OCI-LY1 (cell line): Measurements from ENCODE around the gene CA12.

Experiments used
- H2AFZ ChIP-seq: fragments of 200-600 bp; sonication (generic), shearing (Covaris generic); 2 replicates; pipeline ENCODE4 v1.6.0; 2014; ENCODE audit warnings: antibody characterized with exemption, mild to moderate bottlenecking, low read length
- H3F3A ChIP-seq: fragments of 200-600 bp; sonication (generic), shearing (Covaris generic); 2 replicates; pipeline ENCODE4 v1.6.0; 2014; ENCODE audit warnings: mild to moderate bottlenecking, antibody characterized with exemption, low read length, moderate library complexity; ENCODE audit not compliant: insufficient read depth
- H3K27ac ChIP-seq: fragments of 200-600 bp; sonication (generic); 2 replicates; pipeline ENCODE4 v1.5.1; 2014; ENCODE audit warnings: low read length, mixed run types, mild to moderate bottlenecking, low read depth; ENCODE audit not compliant: poor library complexity, severe bottlenecking
- H3K27me3 ChIP-seq: fragments of 200-600 bp; sonication (generic); 2 replicates; pipeline ENCODE4 v1.6.0; 2014; ENCODE audit warnings: antibody characterized with exemption, mild to moderate bottlenecking, low read length, moderate library complexity; ENCODE audit not compliant: insufficient read depth
- H3K36me3 ChIP-seq: fragments of 200-600 bp; sonication (generic); 2 replicates; pipeline ENCODE4 v1.6.1; 2014; ENCODE audit warnings: mild to moderate bottlenecking, antibody characterized with exemption, low read length, moderate library complexity, mixed read lengths; ENCODE audit not compliant: insufficient read depth
- H3K4me1 ChIP-seq: fragments of 200-600 bp; sonication (generic); 2 replicates; pipeline ENCODE4 v1.5.1; 2014; ENCODE audit warnings: mild to moderate bottlenecking, low read length, moderate library complexity; ENCODE audit not compliant: insufficient read depth, severe bottlenecking
- H3K4me2 ChIP-seq: fragments of 200-600 bp; sonication (generic), shearing (Covaris generic); 2 replicates; pipeline ENCODE4 v1.6.1; 2014; ENCODE audit warnings: low read length
- H3K4me3 ChIP-seq: fragments of 200-600 bp; sonication (generic); 2 replicates; pipeline ENCODE4 v1.5.1; 2014; ENCODE audit warnings: low read length, low read depth, mild to moderate bottlenecking, mixed read lengths; ENCODE audit not compliant: poor library complexity, severe bottlenecking
- H3K79me2 ChIP-seq: fragments of 200-600 bp; shearing (Covaris generic); 2 replicates; pipeline ENCODE4 v1.6.1; 2016; ENCODE audit warnings: mixed run types, low read length, mixed read lengths; ENCODE audit not compliant: insufficient read depth
- H3K9ac ChIP-seq: fragments of 200-600 bp; sonication (generic), shearing (Covaris generic); 2 replicates; pipeline ENCODE4 v1.6.1; 2014; ENCODE audit warnings: mild to moderate bottlenecking, low read length, mixed read lengths
- H3K9me2 ChIP-seq: fragments of 200-600 bp; sonication (generic), shearing (Covaris generic); 2 replicates; pipeline ENCODE4 v1.6.1; 2014; ENCODE audit warnings: low read depth, mild to moderate bottlenecking, low read length, mixed read lengths
- H3K9me3 ChIP-seq: fragments of 200-600 bp; shearing (Covaris generic); 2 replicates; pipeline ENCODE4 v1.6.1; 2014; ENCODE audit warnings: low read length, mixed read lengths
- H4K20me1 ChIP-seq: fragments of 200-600 bp; sonication (generic), shearing (Covaris generic); 2 replicates; pipeline ENCODE4 v1.6.0; 2016; ENCODE audit warnings: mild to moderate bottlenecking, low read length; ENCODE audit not compliant: insufficient read depth
- EZH2 ChIP-seq: fragments of 200-600 bp; sonication (generic), shearing (Covaris generic); IDR thresholded peaks from 2 replicates; pipeline ENCODE4 v1.8.0; 2017; ENCODE audit warnings: borderline replicate concordance, mixed run types, mild to moderate bottlenecking, antibody characterized with exemption, low read length, moderate library complexity, mixed read lengths
- TF ChIP-seq, protein P1 (sequence below): fragments of 200-600 bp; sonication (generic), shearing (Covaris generic); IDR thresholded peaks from 2 replicates; pipeline ENCODE4 v1.5.1; 2017; ENCODE audit warnings: mild to moderate bottlenecking, antibody characterized with exemption, low read length, moderate library complexity, mixed read lengths

The CA12 gene

DNA sequence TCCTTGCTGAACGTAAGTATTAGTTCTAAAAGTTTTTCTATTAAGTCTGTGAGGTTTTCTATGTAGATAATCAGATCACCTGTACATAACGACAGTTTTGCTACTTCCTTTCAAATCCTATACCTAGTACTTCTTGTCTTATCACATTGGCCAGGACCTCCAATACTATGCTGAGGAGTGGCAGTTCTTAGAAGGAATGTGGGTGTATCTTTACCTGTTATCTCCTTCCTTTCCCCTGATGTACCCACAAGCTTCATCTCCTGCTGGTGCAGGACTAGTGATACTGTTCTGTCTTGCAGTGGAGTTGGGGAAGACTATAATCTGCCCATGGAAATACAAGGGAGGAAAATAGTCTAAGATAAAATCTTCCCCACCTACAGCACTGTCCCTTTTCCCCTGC, 16.8 kb upstream of the CA12 start:
- Histone ChIP-seq H3F3A (no peaks in the 10 kb centered on the region), H4K20me1 (no peaks in the 10 kb centered on the region), H3K4me2 (no peak overlapping the region), H3K27ac (no peak overlapping the region), H3K79me2 (no peaks in the 10 kb centered on the region), H3K9me2 (no peaks in the 10 kb centered on the region), H3K9me3 (no peaks in the 10 kb centered on the region), H3K4me1 (peaks cover 5% of the 10 kb centered on the region), H3K36me3 (no peaks in the 10 kb centered on the region), H3K9ac (no peak overlapping the region), H3K4me3 (no peak overlapping the region), H3K27me3 (no peaks in the 10 kb centered on the region; the same call in 1 of the 2 replicates), H2AFZ (no peak overlapping the region)
- TF ChIP-seq EZH2 = no peak
- TF ChIP-seq, protein P1, sequence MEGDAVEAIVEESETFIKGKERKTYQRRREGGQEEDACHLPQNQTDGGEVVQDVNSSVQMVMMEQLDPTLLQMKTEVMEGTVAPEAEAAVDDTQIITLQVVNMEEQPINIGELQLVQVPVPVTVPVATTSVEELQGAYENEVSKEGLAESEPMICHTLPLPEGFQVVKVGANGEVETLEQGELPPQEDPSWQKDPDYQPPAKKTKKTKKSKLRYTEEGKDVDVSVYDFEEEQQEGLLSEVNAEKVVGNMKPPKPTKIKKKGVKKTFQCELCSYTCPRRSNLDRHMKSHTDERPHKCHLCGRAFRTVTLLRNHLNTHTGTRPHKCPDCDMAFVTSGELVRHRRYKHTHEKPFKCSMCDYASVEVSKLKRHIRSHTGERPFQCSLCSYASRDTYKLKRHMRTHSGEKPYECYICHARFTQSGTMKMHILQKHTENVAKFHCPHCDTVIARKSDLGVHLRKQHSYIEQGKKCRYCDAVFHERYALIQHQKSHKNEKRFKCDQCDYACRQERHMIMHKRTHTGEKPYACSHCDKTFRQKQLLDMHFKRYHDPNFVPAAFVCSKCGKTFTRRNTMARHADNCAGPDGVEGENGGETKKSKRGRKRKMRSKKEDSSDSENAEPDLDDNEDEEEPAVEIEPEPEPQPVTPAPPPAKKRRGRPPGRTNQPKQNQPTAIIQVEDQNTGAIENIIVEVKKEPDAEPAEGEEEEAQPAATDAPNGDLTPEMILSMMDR = no peak

DNA sequence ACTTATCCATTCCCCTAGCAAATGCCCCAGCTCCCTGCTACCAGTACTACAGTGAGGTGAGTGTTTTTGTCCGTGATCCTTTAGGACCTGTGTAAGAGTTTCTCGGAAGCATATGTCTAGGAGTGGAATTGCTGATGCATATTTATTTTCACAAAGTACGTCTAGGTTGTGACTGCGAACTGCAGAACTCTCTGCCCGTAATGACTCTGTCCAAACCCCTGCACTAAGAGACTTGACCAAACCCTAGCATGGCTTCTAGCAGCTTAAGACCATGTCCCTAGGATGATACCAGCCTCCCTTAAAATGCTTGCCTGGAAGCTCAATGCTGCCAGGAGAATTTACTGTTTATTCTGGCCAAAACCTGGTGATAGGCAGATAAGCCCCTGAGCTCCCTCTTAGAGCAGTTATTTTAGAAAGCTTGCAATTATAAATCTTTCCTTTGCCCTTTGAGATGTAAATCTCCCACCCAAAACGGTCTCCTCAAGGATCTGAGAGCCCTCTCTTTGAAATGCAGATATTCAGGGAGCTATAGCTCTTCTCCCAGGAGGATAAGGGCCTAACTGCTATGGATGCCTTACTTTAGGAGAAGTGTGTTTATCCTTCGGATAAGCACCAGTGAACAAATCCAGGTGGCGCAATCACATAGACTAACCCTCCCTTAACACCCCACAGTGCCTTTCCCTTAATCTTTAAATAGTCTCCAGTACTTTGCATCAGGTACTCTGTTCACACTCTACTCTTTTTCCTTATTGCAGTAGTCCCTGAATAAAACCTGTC, 14.7 kb upstream of the CA12 start:
- H3F3A ChIP-seq = no peaks in the 10 kb centered on the region
- TF ChIP-seq, protein P1 = no peak
- no peak for TF ChIP-seq EZH2
- no peaks in the 10 kb centered on the region for H3K36me3 ChIP-seq
- no peaks in the 10 kb centered on the region for H3K4me1 ChIP-seq
- H3K79me2 ChIP-seq = no peaks in the 10 kb centered on the region
- H3K4me3 ChIP-seq = no peak overlapping the region
- no peaks in the 10 kb centered on the region for H3K9me2 ChIP-seq
- no peaks in the 10 kb centered on the region; the same call in 1 of the 2 replicates for H3K27me3 ChIP-seq
- H3K9ac ChIP-seq = no peak overlapping the region
- no peaks in the 10 kb centered on the region for H3K9me3 ChIP-seq
- H3K4me2 ChIP-seq = no peak overlapping the region
- no peak overlapping the region for H2AFZ ChIP-seq
- no peaks in the 10 kb centered on the region for H4K20me1 ChIP-seq
- no peak overlapping the region for H3K27ac ChIP-seq

DNA sequence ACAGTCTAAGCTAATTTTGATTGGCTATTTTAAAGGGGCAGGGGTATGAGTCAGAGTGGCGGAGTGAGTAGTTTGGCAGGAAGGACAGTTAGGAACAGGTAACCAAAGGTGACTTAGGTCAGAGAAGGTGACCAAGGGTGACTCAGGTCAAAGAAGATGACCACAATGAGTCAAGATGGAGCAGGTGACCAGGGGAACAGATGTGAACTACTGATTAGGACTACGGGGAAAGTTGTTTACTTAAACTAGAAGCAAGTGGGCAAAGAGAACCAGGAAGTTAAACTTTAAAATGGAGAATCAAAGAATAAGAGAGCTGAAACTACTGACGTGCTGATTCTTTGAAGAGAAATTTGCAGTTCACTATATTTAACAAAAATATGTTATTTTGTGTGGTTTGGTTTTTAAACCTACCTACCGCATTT, 14.1 kb upstream of the CA12 start:
- Histone ChIP-seq H3K9me2 (no peaks in the 10 kb centered on the region), H3K9me3 (no peaks in the 10 kb centered on the region), H3K4me3 (no peak overlapping the region), H3K4me2 (no peak overlapping the region), H3K36me3 (no peaks in the 10 kb centered on the region), H3F3A (no peaks in the 10 kb centered on the region), H3K79me2 (no peaks in the 10 kb centered on the region), H4K20me1 (no peaks in the 10 kb centered on the region), H3K27me3 (no peaks in the 10 kb centered on the region; the same call in 1 of the 2 replicates), H3K9ac (no peak overlapping the region), H2AFZ (no peak overlapping the region), H3K4me1 (no peaks in the 10 kb centered on the region), H3K27ac (no peak overlapping the region)
- no peak for TF ChIP-seq EZH2
- TF ChIP-seq, protein P1 = no peak
